HG03432 (cell line): Measurements from ENCODE around the gene TNK2.
"Not testable (repeated sequence)": the region's sequence is repeated elsewhere in the genome, so short reads cannot be mapped to it uniquely, and the experiment has no call there.

Source experiments
- ATAC-seq: cut with Tn5 transposase; IDR thresholded peaks from one replicate; pipeline ENCODE4 v1.9.1; 2021; ENCODE audit warnings: mild to moderate bottlenecking, moderate library complexity; ENCODE audit not compliant: unreplicated experiment

Gene TNK2

GRCh38 chr3:195907934-195908693 is at the start of gene TNK2:
Gene TNK2 (minus strand): TSS chr3:195908551. CDS start chr3:195888588, 19,963 bp downstream.
- ATAC-seq = peak; percentile 28

DNA sequence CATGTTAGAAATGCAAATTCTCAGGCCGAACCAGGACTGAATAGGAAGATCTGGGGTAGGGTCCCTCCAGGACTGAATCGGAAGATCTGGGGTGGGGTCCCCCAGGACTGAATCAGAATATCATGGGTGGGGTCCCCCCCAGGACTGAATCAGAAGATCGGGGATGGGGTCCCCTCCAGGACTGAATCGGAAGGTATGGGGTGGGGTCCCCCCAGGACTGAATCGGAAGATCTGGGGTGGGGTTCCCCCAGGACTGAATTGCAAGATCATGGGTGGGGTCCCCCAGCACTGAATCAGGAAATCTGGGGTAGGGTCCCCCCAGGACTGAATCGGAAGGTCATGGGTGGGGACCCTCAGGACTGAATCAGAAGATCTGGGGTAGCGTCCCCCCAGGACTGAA is 48.2 kb upstream of the TNK2 start:
- ATAC-seq = no peak

DNA sequence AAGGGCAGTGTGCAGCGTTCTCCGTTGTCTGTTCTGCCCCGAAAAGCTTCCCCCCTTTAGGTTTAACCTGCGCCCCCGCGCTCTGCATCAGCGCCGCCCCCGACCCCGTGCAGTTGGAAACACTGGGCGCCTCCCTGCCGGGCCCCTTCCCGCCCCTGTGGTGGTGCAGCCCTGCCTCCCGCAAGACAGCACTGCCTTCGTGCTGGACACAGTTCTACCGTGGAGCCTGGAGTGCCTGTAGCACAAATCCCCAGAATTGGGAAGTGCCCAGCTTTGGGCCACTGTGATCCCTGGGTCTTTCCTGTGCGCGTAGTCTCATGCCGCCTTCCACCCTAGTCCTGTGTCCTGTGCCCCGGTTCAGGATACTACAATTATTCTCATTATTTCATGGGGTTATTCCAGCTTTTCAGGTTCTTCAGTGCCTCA is 47.1 kb upstream of the TNK2 start:
- not testable (repeated sequence) for ATAC-seq

DNA sequence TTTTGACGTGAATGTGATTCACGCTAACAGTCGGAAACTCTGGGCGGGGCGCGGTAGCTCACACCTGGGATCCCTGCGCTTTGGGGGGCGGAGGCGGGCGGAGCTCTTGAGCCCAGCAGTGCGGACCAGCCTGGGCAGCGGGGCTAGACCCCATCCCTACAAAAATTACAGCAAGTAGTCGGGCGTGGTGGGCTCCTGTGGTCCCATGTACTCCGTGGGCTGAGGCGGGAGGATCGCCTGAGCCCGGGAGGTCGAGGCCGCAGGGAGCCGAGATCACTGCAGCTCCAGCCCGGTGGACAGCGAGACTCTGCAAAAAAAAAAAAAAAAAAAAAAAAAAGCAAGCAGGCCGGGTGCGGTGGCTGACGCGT is 46.4 kb upstream of the TNK2 start:
- ATAC-seq = peak; percentile 69

- peak; percentile 99 for ATAC-seq
These were observed 45.9 kb upstream of the TNK2 start for GRCh38 chr3:195954052-195954751.

DNA sequence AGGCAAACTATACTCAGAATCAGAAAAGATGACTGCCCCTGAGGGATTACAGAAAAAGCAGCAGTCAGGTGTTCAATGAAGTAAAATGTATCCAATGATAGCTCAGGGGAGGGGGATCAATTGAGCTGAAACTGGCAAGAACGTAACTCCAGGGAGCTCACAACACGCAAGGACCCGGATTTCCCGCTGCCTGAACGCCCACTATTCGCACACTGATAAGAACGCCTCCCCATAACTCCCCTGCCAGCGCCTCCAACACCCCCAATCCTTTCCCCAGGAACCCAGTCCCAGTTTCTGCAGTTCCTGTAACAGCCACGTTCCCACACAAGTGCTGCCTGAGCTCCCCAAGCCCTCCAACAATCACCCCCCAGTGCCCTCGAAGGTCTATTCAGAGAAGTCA is 44.2 kb upstream of the TNK2 start:
- not testable (repeated sequence) for ATAC-seq

- ATAC-seq = not testable (repeated sequence)
These were observed 43.3 kb upstream of the TNK2 start for GRCh38 chr3:195951443-195952177.

DNA sequence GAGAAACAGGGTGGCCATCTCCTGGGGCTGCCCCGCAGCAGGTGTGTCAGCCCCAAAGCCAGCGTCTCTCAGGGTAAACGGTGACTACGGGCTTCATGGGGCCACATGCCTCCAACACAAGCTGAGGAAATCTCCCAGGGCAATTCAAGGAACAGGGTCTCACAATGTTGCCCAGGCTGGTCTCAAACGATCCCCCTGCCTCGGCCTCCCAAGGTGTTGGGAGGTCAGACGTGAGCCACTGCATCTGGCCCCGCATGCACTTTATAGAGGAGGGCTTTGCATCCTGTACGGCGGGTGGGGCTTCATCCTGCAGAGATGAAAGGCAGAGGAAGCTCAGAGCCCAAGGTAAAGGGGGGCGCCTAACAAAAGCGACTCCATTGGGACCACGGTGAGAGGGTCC is 42.4 kb upstream of the TNK2 start:
- not testable (repeated sequence) for ATAC-seq

GRCh38 chr3:195950164-195950563 is 41.8 kb upstream of the TNK2 start:
- ATAC-seq = not testable (repeated sequence)

- ATAC-seq = not testable (repeated sequence)
These were observed 38.8 kb upstream of the TNK2 start for GRCh38 chr3:195946910-195947699.

DNA sequence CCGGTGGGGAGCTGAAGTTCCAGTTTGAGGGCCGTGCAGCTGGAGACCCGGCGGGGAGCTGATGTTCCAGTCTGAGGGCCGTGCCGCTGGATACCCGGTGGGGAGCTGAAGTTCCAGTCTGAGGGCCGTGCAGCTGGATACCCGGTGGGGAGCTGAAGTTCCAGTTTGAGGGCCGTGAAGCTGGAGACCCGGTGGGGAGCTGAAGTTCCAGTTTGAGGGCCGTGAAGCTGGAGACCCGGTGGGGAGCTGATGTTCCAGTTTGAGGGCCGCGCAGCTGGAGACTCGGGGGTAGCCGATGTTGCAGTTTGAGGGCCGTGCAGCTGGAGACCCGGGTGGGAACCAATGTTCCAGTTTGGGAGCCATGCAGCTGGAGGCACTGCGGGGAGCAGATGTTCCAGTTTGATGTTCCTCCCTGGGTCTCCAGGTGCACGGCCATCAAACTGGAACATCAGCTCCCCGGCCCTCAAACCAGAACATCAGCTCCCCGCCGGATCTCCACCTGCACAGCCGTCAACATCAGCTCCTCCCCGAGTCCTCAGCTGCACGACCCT is 33.0 kb upstream of the TNK2 start:
- not testable (repeated sequence) for ATAC-seq

DNA sequence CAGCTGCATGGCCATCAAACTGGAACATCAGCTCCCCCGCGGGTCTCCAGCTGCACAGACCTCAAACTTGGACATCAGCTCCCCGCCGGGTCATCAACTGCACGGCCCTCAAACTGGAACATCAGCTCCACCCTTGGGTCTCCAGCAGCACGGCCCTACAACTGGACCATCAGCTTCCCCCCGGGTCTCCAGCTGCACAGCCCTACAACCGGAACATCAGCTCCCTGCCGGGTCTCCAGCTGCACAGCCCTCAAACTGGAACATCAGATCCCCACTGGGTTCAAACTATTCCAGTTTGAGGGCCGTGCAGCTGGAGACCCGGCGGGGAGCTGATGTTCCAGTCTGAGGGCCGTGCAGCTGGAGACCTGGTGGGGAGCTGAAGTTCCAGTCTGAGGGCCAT is 32.5 kb upstream of the TNK2 start:
- not testable (repeated sequence) for ATAC-seq

- not testable (repeated sequence) for ATAC-seq
These were observed 31.4 kb upstream of the TNK2 start for GRCh38 chr3:195939526-195940470.

GRCh38 chr3:195933044-195933430 is 24.7 kb upstream of the TNK2 start:
- ATAC-seq = not testable (repeated sequence)

GRCh38 chr3:195932418-195933043 is 24.2 kb upstream of the TNK2 start:
- ATAC-seq = no peak

GRCh38 chr3:195931582-195932273 is 23.4 kb upstream of the TNK2 start:
- no peak for ATAC-seq

DNA sequence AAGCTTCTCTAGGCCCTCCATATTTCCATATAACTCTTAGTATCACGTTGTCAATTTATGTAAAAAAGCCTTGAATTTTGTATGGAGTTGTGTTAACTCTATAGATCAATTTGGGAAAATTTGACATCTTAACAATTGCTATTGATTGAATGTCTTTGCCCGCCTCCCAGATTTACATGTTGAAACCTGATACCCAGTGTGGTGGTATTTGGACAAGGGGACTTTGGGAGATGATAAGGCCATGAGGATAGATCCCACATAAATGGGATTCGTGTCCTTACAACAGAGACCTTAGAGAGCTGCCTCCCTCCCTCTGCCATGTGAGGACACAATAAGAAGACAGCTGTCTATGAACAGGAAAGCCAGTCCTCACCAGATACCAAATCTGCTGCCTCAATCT is 21.1 kb upstream of the TNK2 start:
- no peak for ATAC-seq

DNA sequence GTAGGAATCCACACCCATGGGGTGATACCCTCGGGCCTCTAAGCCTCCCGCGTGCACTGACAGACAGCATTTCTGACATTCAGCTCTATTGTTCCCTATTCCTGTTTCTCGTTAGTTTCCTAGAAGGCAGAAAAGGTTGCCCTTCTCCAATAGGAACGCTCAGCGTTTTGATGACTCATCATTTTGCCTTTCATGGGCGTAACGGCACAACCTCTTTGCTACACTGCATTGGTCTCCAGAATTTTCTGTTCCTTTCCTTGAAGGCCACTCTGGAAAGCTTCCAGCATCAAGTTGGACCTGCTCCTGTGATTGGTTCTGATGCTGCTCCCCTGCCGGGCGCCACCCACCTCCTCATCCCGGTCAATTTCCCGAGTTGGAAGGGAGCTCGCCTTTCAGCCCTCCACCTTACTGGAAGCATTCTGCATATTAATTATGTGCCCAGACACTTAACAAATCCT is 13.0 kb upstream of the TNK2 start:
- ATAC-seq = no peak
